Measurements from ENCODE around the gene SPRY4.
"Not testable (repeated sequence)": the region's sequence is repeated elsewhere in the genome, so short reads cannot be mapped to it uniquely, and the experiment has no call there.

Gene SPRY4

DNA sequence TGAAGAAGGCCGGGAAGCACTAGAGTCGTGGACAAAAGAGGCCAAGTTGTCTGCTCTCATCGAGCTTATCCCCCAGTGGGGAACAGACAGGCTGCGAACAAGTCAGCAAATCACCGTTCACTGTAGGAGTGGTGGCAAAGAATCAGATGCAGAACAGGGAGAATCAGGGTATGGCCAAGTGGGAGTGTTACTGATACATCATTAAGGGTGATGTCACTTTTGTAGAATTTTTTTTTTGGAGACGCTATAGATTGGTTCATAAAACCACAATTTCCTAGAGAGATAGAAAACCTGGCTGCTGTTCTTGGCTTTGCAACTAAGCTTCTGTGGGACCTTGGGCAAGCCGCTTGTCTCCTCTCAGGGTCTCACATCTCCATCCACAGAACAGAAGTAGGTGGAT is 21.3 kb downstream of the SPRY4 start:
- DNase-seq (ENCODE audit: low read depth, low spot score) = no peak
- no peak overlapping the region for H3K4me3 ChIP-seq (ENCODE audit: low read length)

DNA sequence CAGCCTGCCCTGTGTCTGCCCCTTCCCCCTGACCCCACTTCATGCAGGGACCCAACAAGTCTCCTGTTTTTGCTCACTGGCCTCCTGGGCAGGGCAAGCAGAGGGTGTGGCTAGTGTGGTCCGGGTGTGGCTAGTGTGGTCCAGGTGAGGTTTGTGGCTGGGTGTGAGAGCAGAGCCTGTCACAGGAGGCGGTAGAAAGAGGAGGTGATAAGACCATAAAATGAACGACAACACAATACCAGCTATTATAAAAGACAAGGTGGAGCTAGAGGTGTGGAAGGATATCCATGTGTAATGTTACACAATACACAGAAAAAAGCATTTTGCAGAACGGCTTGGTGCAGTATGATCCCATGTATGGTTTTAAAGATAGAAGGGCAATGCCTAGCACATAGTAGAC is 23.3 kb downstream of the SPRY4 start:
- DNase-seq (ENCODE audit: low read depth, low spot score) = no peak
- no peak overlapping the region for H3K4me3 ChIP-seq (ENCODE audit: low read length)

- H3K4me3 ChIP-seq (ENCODE audit: low read length) = no peak overlapping the region
- no peak for DNase-seq (ENCODE audit: low read depth, low spot score)
Measured at GRCh38 chr5:142300677-142301076, 24.1 kb downstream of the SPRY4 start.

DNA sequence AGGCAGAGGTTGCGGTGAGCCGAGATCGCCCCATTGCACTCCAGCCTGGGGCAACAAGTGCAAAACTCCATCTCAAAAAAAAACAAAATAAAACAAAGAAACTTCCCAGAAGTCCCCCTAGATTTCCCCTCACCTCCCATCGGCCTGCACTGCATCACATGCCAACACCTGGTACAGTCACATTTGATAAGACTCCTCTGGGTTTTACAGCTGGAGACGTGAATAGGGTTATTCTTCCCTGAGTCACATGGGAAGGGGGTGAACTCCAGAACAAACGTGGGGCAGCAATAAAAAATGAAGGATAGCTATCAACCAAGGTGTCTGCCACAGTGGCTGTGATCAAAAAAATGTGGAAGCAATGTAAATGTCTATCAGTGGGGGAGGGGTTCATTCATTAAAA is 26.0 kb downstream of the SPRY4 start:
- DNase-seq (ENCODE audit: low read depth, low spot score) = no peak
- H3K4me3 ChIP-seq (ENCODE audit: low read length) = no peak overlapping the region

DNA sequence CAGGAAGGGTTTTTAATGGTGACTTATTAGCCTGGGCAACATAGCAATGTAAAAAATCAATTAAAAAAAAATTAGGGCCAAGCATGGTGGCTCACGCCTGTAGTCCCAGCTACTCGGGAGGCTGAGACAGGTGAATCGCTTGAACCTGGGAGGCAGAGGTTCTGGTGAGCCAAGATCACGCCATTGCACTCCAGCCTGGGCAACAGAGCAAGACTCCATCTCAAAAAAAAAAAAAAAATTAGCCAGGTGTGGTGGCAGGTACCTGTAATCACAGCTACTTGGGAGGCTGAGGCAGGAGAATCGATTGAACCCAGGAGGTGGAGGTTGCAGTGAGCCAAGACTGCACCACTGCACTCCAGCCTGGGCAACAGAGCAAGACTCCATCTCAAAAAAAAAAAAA is 27.0 kb downstream of the SPRY4 start:
- not testable (repeated sequence) for DNase-seq (ENCODE audit: low read depth, low spot score); H3K4me3 ChIP-seq (ENCODE audit: low read length)

DNA sequence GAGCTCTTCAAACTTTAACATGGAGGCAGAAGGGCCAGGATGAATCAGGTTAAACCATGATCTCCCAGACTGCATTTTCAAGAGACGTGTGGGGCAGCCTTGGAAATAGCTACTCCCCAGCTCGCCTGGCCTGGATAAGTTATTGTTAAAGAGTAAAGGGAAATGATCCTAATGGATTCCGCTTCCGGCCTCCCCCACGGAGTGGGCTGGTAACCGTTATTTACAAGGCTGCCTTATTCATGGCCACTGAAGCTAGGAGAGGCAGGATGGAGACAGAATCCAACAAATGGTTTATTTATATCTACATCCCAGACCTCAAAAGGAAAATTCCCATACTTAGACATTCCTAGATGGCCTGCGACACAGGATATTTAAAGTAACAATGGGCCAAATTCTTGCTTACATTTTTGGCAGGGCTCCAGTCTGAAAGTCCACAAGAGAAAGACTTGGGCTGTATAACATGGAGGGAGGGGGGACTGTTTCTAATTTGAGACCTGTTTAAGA is 27.9 kb downstream of the SPRY4 start:
- no peak overlapping the region for H3K4me3 ChIP-seq (ENCODE audit: low read length)
- DNase-seq (ENCODE audit: low read depth, low spot score) = no peak

GRCh38 chr5:142295960-142296860 is 28.6 kb downstream of the SPRY4 start:
- no peak for DNase-seq (ENCODE audit: low read depth, low spot score)
- no peak overlapping the region for H3K4me3 ChIP-seq (ENCODE audit: low read length)

DNA sequence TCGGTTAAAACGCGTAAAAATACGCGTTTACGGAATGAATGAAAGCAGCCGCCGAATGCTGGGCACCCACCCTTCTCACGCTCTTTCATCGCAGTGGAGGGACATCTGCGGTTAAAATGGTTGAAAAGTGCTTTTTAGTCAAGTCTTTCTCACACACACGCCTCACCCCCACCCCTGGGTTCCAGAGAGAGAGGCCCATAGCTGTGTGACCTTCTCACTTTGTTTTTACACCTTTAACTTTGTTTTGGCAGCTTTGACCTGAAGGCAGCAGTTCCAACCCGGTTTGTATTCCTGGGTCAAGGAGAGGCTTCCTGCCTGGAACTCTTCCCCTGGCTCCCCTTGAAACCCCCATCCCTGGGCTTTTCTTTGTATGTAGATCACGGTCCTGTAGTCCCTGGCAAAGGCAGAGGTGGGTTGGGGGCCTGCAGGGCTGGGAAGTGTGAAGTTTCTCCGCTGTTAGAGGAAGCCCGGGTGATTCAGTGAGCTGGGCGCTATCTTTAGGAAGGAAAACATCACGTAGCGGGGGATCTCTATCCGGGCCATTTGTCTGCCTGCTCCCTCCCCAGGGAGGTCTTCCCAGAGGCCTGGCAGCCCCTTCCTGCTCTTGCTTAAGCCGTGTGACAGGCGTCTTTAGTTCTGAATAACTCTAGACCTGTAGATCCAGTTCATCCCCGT is 29.6 kb downstream of the SPRY4 start:
- no peak for DNase-seq (ENCODE audit: low read depth, low spot score)
- no peak overlapping the region for H3K4me3 ChIP-seq (ENCODE audit: low read length)

GRCh38 chr5:142293486-142293885 is 31.3 kb downstream of the SPRY4 start:
- H3K4me3 ChIP-seq (ENCODE audit: low read length) = no peak overlapping the region
- DNase-seq (ENCODE audit: low read depth, low spot score) = no peak

GRCh38 chr5:142292808-142293207 is 32.0 kb downstream of the SPRY4 start:
- no peak overlapping the region for H3K4me3 ChIP-seq (ENCODE audit: low read length)
- no peak for DNase-seq (ENCODE audit: low read depth, low spot score)

DNA sequence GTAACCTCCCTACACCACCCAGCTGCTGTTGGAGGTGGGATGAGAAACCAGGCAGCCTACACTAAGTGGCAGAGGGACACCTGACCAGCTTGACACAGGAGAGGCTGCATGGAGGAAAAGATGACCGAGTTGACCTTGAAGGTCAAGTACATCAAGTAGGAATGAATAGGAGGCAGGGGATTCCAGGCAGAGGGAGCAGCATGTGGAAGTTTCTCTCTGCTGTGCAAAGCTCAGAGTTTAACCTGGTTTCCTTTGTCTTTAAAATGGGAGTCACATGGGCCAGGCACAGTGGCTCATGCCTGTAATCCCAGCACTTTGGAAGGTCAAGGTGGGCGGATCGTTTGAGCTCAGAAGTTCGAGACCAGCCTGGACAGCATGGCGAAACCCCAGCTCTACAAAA is 32.6 kb downstream of the SPRY4 start:
- no peak overlapping the region for H3K4me3 ChIP-seq (ENCODE audit: low read length)
- DNase-seq (ENCODE audit: low read depth, low spot score) = no peak

- no peak for DNase-seq (ENCODE audit: low read depth, low spot score)
- H3K4me3 ChIP-seq (ENCODE audit: low read length) = no peak overlapping the region
Measured at GRCh38 chr5:142290577-142291299, 34.1 kb downstream of the SPRY4 start.

DNA sequence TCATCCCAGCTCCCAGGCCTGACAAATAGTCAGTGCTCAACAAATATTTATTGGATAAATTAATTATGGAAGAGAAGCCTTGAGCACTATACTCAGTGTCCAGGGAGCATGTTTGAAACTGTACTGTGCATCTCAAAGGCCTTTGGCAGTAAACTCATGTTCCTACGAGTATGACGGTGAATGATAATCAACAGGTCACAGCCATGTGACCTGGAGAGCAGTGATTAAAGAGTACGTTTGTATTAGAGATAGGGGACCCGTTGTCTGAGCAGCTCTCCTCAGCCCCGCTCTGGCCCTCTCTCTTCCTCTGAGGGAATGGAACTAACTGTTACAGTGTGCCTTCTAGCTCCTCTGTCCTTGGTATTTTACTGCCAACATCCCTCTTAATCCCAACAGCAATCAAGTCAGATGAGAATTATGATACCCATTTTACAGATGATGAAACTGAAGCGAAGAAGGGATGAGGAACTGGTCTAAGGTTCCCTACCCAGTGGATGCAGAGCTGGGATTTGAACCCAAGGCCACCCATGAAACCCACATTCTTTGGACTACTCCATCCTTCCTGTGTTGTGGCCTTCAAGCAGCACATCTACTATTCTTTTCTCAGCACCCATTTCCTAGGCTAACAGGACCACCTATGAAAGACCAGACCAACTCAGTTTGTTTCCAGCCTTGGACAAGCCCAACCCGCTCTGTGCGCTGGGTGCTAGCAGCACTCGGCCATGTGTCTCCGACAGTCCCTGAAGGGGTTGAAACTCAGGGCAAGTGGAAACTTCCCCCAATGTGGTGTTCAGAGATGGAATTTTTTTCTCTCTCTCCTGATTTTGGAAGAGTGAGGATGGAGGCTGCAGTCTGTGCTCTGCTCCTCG is 34.9 kb downstream of the SPRY4 start:
- DNase-seq (ENCODE audit: low read depth, low spot score) = no peak
- H3K4me3 ChIP-seq (ENCODE audit: low read length) = no peak overlapping the region

DNA sequence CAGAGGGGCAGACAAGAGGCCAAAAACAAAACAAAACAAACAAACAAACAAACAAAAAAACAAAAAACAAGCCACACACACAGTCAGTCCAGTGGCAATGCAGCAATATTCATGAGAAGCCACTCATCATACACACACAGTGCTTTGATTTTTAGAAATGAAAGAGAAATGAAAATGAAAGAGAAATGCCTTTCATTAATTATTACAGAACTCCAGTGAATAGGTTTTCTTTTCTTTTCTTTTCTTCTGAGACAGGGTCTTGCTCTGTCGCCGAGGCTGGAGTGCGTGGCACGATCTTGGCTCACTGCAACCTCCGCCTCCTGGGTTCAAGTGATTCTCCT is 36.9 kb downstream of the SPRY4 start:
- H3K4me3 ChIP-seq (ENCODE audit: low read length) = no peak overlapping the region
- DNase-seq (ENCODE audit: low read depth, low spot score) = no peak

DNA sequence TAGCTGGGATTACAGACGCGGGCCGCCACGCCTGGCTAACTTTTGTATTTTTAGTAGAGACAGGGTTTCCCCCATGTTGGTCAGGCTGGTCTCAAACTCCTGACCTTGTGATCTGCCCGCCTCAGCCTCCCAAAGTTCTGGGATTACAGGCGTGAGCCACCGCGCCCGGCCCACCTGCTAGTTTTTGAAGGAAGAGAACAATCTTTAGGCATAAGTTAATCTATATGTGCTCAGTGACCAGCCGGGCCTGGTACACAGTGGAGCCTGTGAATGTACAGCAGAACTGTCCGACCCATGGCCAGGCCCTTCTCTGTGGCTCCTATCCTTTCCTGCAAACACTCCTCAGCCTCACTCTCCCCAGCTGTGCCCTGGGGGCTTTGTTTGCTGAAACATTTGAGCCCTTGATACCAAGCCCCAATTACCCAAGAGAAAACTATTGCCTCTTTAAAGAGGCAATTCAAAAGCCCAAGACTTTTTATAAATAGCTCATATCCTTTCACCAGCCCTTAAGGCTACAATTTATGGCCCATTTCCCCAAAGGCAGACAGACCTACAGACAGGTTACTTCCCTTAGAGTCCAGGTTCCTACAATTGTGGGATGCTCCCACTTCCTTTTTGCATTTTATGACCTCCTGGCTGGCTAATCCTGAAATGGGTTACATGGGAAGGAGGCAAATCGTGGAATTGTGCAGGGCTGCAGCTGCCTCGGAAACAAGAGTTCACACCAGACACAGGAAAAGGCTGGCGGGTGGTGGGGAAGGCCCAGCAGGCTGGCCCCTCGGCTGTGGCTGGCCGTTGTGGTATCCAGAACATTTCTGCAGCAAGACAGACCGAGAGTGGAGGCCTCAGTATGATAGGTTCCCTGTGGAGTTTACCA is 37.5 kb downstream of the SPRY4 start:
- H3K4me3 ChIP-seq (ENCODE audit: low read length) = no peak overlapping the region
- no peak for DNase-seq (ENCODE audit: low read depth, low spot score)

DNA sequence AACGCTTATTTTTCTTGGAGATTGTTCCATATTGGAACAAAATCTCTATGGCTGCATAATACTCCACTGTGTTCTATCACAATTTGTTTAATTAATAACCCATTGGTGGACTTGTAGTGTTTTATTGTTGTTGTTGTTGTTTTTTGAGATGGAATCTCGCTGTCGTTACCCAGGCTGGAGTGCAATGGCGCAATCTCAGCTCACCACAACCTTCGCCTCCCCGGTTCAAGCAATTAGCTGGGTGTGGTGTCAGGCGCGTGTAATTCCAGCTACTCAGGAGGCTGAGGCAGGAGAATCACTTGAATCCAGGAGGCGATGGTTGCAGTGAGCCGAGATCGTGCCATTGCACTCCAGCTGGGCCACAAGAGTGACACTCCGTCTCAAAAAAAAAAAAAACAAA is 38.7 kb downstream of the SPRY4 start:
- DNase-seq (ENCODE audit: low read depth, low spot score) = no peak
- no peak overlapping the region for H3K4me3 ChIP-seq (ENCODE audit: low read length)

GRCh38 chr5:142283304-142283703 is 41.5 kb downstream of the SPRY4 start:
- DNase-seq (ENCODE audit: low read depth, low spot score) = peak; percentile 38
- H3K4me3 ChIP-seq (ENCODE audit: low read length) = no peak overlapping the region

GRCh38 chr5:142281966-142282365 is 42.9 kb downstream of the SPRY4 start:
- no peak overlapping the region for H3K4me3 ChIP-seq (ENCODE audit: low read length)
- DNase-seq (ENCODE audit: low read depth, low spot score) = no peak

Measured in Jurkat, Clone E6-1 (cell line).